Activated naive CD8-positive, alpha-beta T cell treated with anti-CD3 and anti-CD28 coated beads, Interleukin-2, amount 10 ng/mL, durations not matched to agents 7 days and 5 days (primary cell): ENCODE results near the gene LSM14B. TPM values are rescaled to one million over a fixed set of nuclear protein-coding genes. Genes with fewer than 3 reads are reported as not detected.
"Not testable (repeated sequence)": the region's sequence is repeated elsewhere in the genome, so short reads cannot be mapped to it uniquely, and the experiment has no call there.

Experiments
- ATAC-seq: fragments of 150-1000 bp; cut with Tn5 transposase; one replicate; pipeline ENCODE4 v1.10.0; 2021; ENCODE audit warnings: low read depth, moderate library complexity
- POLR2A ChIA-PET: fragments of 350-600 bp; sonication (Branson Sonifier 250); formaldehyde crosslinking; loops from one replicate; lab custom pipeline; 2021; ENCODE audit warnings: antibody characterized with exemption; lab: Charles Lee
- DNase-seq: peaks from one replicate; pipeline ENCODE4 v3.0.0; 2021
- H3K27ac Mint-ChIP-seq: one replicate; pipeline ENCODE4 v1.8.0; 2022; ENCODE audit warnings: mild to moderate bottlenecking, mixed read lengths
- H3K27me3 Mint-ChIP-seq: one replicate; pipeline ENCODE4 v1.8.0; 2022; ENCODE audit warnings: mild to moderate bottlenecking, moderate library complexity, mixed read lengths
- H3K36me3 Mint-ChIP-seq: one replicate; pipeline ENCODE4 v1.8.0; 2021; ENCODE audit warnings: mild to moderate bottlenecking, mixed read lengths
- H3K4me1 Mint-ChIP-seq: one replicate; pipeline ENCODE4 v1.8.0; 2021; ENCODE audit warnings: mixed read lengths
- H3K4me3 Mint-ChIP-seq: one replicate; pipeline ENCODE4 v1.8.0; 2022; ENCODE audit warnings: mild to moderate bottlenecking, moderate library complexity, mixed read lengths
- H3K9me3 Mint-ChIP-seq: one replicate; pipeline ENCODE4 v1.8.0; 2021; ENCODE audit warnings: mixed read lengths
- total RNA-seq, 2 experiments: library from RNA; stranded (reverse); gene quantifications; one replicate each; pipeline ENCODE4 v1.2.3, GENCODE V29; 2021

Gene LSM14B
- total RNA-seq: 10 to 100 TPM; 45.1 to 45.5 TPM

- no peaks in the 10 kb centered on the region for H3K27me3 Mint-ChIP-seq
- peak within 1 kb of the TSS; percentile 93 for H3K27ac Mint-ChIP-seq
- POLR2A ChIA-PET: interaction anchor here (0.6 to 8.7 kb wide), 6 partner anchors 14 to 672 kb away, joined by 3 to 111 read pairs (median 4); partner anchors contain the start of genes PSMA7, SS18L1 and TAF4
- ATAC-seq (peak; percentile 82), DNase-seq (peak; percentile 98)
- peak within 1 kb of the TSS; percentile 89 for H3K4me3 Mint-ChIP-seq
- peaks cover 8% of the 10 kb centered on the region for H3K36me3 Mint-ChIP-seq
- H3K4me1 Mint-ChIP-seq: peaks cover 35% of the 10 kb centered on the region
- no peaks in the 10 kb centered on the region for H3K9me3 Mint-ChIP-seq
These were observed at the start of gene LSM14B for GRCh38 chr20:62121776-62122653. LSM14B (plus strand) TSS chr20:62122475; CDS start chr20:62122667, 192 bp downstream.

GRCh38 chr20:62073323-62073722, 49.0 kb upstream of the LSM14B start:
- peaks cover 22% of the 10 kb centered on the region for H3K9me3 Mint-ChIP-seq
- H3K4me1 Mint-ChIP-seq: no peaks in the 10 kb centered on the region
- H3K36me3 Mint-ChIP-seq: peaks cover 5% of the 10 kb centered on the region
- no peak overlapping the region for H3K27ac Mint-ChIP-seq
- no peak for DNase-seq
- no peak for ATAC-seq
- POLR2A ChIA-PET: no interaction called here
- H3K27me3 Mint-ChIP-seq: peaks cover 2% of the 10 kb centered on the region
- H3K4me3 Mint-ChIP-seq: no peak overlapping the region

DNA sequence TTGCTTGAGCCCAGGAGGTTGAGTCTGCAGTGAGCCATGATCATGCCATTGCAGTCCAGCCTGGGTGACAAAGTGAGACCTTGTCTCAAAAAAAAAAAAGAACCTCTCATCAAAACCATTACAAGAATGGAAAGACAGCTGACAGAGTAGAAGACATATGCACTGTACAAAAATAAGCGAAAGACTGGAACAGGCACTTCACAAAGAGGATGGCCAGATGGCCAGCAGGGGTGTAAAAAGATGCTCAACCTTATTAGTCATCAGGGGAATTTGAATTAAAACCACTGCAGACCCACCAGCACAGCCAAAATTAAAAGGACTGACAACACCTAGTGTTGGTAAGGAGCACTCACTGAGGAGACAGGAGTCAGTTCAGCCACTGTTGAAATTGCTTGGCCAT, 43.1 kb upstream of the LSM14B start:
- no peak overlapping the region for H3K4me3 Mint-ChIP-seq
- H3K4me1 Mint-ChIP-seq: no peaks in the 10 kb centered on the region
- no peak overlapping the region for H3K27ac Mint-ChIP-seq
- H3K27me3 Mint-ChIP-seq: peaks cover 5% of the 10 kb centered on the region
- DNase-seq: no peak
- POLR2A ChIA-PET: no interaction called here
- peaks cover 16% of the 10 kb centered on the region for H3K9me3 Mint-ChIP-seq
- ATAC-seq: no peak
- H3K36me3 Mint-ChIP-seq: peaks cover 5% of the 10 kb centered on the region

- no peak overlapping the region for H3K27ac Mint-ChIP-seq
- no peak overlapping the region for H3K4me3 Mint-ChIP-seq
- DNase-seq (no peak), ATAC-seq (no peak)
- H3K36me3 Mint-ChIP-seq: peaks cover 3% of the 10 kb centered on the region
- H3K27me3 Mint-ChIP-seq: peaks cover 5% of the 10 kb centered on the region
- POLR2A ChIA-PET: no interaction called here
- H3K9me3 Mint-ChIP-seq: peaks cover 11% of the 10 kb centered on the region
- H3K4me1 Mint-ChIP-seq: no peaks in the 10 kb centered on the region
These were observed 41.9 kb upstream of the LSM14B start for GRCh38 chr20:62080249-62080990.

DNA sequence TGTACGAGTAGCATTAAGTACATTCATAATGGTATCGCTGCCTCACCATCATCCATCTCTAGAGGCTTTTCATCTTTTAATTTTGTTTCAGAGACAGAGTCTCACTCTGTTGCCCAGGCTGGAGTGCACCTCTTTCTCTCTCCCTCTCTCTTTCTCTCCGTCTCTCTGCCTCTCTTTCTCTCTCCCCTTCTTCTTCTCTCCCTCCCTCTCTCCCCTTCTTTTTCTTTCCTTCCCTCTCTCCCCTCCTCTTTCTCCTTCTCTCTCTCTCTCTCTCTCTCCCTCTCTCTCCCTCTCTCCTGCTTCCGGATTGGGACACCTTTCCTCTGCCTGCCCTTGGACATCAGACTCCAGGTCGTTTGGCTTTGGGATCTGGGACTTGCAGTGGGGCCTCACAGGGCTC, 39.0 kb upstream of the LSM14B start:
- ATAC-seq: no peak
- DNase-seq: no peak
- H3K4me1 Mint-ChIP-seq: no peaks in the 10 kb centered on the region
- peaks cover 6% of the 10 kb centered on the region for H3K9me3 Mint-ChIP-seq
- peaks cover 5% of the 10 kb centered on the region for H3K27me3 Mint-ChIP-seq
- H3K27ac Mint-ChIP-seq: no peak overlapping the region
- no peaks in the 10 kb centered on the region for H3K36me3 Mint-ChIP-seq
- H3K4me3 Mint-ChIP-seq: no peak overlapping the region
- POLR2A ChIA-PET: no interaction called here

DNA sequence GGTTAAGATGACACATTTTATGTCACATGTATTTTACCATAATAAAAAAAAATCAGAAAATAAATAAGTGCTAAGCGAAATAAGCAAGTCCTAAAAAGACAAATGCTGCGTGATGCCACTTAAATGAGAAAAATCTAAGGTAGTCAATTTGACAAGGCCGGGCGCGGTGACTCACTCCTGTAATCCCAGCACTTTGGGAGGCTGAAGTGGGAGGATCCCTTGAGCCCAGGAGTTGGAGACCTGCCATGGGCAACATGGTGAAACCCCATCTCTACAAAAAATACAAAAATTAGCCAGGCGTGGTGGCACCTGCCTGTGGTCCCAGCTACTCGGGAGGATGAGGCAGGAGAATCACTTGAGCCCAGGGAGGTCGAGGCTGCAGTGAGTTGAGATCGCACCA, 38.1 kb upstream of the LSM14B start:
- DNase-seq, H3K36me3 Mint-ChIP-seq, H3K4me3 Mint-ChIP-seq: not testable (repeated sequence)

DNA sequence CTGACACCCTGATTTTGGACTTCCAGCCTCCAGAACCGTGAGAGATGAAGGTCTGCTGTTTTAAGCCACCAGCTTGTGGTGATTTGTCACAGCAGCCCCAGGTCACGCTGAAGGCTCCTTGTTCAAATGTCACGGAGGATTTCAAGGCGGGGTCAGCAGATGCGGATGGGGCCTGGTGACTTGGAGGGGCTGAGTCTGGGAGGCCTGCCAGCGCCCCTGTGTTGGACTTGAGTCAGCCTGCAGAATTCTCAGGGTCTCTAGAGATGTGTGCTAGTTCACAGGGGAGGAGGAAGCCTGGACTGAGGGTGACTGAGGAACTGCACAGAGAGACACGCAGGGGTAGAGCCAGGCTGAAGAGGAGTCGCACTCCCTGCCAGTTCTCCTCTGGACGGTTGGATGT, 37.1 kb upstream of the LSM14B start:
- no peak overlapping the region for H3K27ac Mint-ChIP-seq
- peaks cover 5% of the 10 kb centered on the region for H3K27me3 Mint-ChIP-seq
- H3K4me1 Mint-ChIP-seq: no peaks in the 10 kb centered on the region
- DNase-seq (no peak), ATAC-seq (no peak)
- POLR2A ChIA-PET: no interaction called here
- H3K9me3 Mint-ChIP-seq: peaks cover 6% of the 10 kb centered on the region
- H3K36me3 Mint-ChIP-seq: no peaks in the 10 kb centered on the region
- H3K4me3 Mint-ChIP-seq: no peak overlapping the region

More for the DNA sequence above, 38.1 kb upstream of the LSM14B start:
- POLR2A ChIA-PET, H3K9me3 Mint-ChIP-seq, H3K4me1 Mint-ChIP-seq, ATAC-seq, H3K27me3 Mint-ChIP-seq, H3K27ac Mint-ChIP-seq: not testable (repeated sequence)

- POLR2A ChIA-PET: no interaction called here
- no peak overlapping the region for H3K4me3 Mint-ChIP-seq
- no peaks in the 10 kb centered on the region for H3K4me1 Mint-ChIP-seq
- no peak for DNase-seq
- H3K27me3 Mint-ChIP-seq: peaks cover 5% of the 10 kb centered on the region
- H3K27ac Mint-ChIP-seq: no peak overlapping the region
- peaks cover 2% of the 10 kb centered on the region for H3K9me3 Mint-ChIP-seq
- no peaks in the 10 kb centered on the region for H3K36me3 Mint-ChIP-seq
- no peak for ATAC-seq
These were observed 35.0 kb upstream of the LSM14B start for GRCh38 chr20:62087227-62087626.

DNA sequence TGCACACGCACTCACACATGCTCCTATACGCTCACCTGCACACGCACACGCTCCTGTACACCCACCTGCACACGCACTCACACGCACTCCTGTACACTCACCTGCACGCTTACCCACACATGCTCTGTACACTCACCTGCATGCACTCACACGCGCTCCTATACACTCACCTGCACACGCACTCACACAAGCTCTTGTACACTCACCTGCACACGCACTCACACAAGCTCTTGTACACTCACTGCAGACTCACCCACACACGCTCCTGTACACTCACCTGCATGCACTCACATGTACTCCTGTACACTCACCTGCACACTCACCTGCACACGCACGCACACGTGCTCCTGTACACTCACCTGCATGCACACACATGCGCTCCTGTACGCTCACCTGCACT, 34.6 kb upstream of the LSM14B start:
- ATAC-seq (no peak), DNase-seq (no peak)
- POLR2A ChIA-PET: no interaction called here
- peaks cover 3% of the 10 kb centered on the region for H3K27me3 Mint-ChIP-seq
- peaks cover under 1% of the 10 kb centered on the region for H3K9me3 Mint-ChIP-seq
- no peaks in the 10 kb centered on the region for H3K36me3 Mint-ChIP-seq
- no peak overlapping the region for H3K4me3 Mint-ChIP-seq
- H3K4me1 Mint-ChIP-seq: no peaks in the 10 kb centered on the region
- no peak overlapping the region for H3K27ac Mint-ChIP-seq

- Mint-ChIP-seq H3K9me3 (peaks cover 2% of the 10 kb centered on the region), H3K27me3 (peaks cover 2% of the 10 kb centered on the region), H3K4me3 (no peak overlapping the region), H3K27ac (no peak overlapping the region), H3K36me3 (no peaks in the 10 kb centered on the region), H3K4me1 (no peaks in the 10 kb centered on the region)
- ATAC-seq (no peak), DNase-seq (no peak)
- POLR2A ChIA-PET: no interaction called here
These were observed 33.8 kb upstream of the LSM14B start for GRCh38 chr20:62088258-62089127.

DNA sequence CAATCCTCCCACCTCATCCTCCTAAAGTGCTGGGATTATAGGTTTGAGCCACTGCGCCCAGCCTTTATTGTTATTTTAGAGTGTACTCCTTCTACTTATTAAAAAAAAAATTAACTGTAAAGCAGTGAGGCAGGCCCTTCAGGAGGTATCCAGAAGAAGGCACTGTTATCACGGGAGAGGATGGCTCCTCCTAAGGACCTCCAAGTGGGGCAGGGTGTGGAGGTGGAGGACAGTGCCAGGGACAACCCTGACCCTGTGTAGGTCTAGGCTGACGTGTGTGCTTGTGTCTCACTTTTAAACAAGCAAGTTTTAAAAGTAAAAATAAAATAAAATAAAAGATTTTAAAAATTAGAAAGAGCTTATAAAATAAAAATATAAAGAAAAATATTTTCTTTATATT, 32.9 kb upstream of the LSM14B start:
- Mint-ChIP-seq H3K9me3 (peaks cover 6% of the 10 kb centered on the region), H3K36me3 (no peaks in the 10 kb centered on the region), H3K27me3 (no peaks in the 10 kb centered on the region), H3K4me1 (no peaks in the 10 kb centered on the region), H3K4me3 (no peak overlapping the region), H3K27ac (no peak overlapping the region)
- DNase-seq: no peak
- POLR2A ChIA-PET: no interaction called here
- ATAC-seq: no peak

DNA sequence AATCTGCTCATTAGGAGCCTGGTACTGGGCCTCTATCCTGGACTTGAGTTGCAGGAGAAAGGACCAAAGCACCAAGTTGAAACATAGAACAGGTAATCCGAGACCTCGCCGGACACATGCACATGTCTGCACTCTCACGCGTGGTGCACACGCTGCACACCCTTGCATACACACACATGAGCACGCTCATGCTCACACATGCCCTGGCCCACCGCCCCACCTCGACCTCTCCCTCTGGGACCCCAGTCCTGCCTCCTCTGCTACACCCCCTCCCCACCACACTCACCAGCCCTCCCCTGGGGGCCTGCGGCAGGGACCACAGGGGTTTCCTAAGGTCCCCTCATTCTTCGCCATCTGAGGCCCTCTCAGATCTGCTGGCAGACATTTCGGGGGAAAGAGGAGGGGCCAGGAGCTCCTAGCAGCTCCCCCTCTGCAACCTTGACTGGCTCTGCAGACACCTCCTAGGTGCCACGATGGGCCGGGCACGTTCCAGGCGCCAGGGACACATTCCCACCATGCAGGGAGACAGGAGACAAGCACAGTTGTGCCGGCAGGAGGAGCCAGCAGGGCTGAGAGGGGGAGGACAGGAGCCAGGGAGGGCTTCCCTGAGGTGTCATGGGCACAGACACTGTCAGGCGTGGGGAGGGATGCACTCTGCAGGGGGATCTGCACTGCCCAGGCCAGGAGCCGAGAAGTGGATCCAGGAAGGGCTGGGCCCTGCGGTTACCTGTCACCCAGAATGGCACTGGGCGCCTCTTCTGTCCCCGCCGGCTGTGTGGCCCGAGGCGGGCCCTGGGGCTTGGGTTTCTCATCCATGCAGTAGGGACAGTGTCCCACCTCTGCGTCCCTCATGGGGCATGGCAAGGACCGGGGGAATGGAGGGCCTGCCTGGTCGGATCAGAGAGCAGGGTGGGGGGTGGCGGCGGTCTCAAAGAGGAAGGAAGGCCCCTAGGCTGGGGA, 25.6 kb upstream of the LSM14B start:
- ATAC-seq (no peak), DNase-seq (no peak)
- H3K4me1 Mint-ChIP-seq: no peaks in the 10 kb centered on the region
- peaks cover 1% of the 10 kb centered on the region for H3K36me3 Mint-ChIP-seq
- no peaks in the 10 kb centered on the region for H3K27me3 Mint-ChIP-seq
- POLR2A ChIA-PET: no interaction called here
- no peak overlapping the region for H3K4me3 Mint-ChIP-seq
- no peak overlapping the region for H3K27ac Mint-ChIP-seq
- H3K9me3 Mint-ChIP-seq: peaks cover 12% of the 10 kb centered on the region
